ENCODE data around the gene PTPRG.

DNA sequence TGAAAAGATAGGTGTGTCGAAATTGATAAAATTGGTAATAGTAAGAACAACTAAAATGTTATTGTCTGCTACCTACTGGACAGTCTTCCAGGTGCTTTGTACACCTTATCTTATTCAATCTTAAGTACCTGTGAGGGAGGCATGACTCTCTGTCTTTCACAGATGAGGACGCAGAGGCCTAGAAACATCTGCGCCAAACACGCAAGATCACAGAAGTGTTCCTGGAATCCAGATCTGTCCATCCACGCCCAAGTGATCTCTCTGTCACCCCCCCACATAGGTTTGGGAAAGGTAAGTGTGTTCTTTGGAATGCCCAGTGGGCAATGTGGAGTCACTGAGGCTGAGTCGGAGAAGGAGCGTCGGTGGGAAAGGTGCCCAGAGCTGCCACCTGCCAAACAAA, 34.4 kb upstream of the PTPRG start:
- TF ChIP-seq, protein P1, sequence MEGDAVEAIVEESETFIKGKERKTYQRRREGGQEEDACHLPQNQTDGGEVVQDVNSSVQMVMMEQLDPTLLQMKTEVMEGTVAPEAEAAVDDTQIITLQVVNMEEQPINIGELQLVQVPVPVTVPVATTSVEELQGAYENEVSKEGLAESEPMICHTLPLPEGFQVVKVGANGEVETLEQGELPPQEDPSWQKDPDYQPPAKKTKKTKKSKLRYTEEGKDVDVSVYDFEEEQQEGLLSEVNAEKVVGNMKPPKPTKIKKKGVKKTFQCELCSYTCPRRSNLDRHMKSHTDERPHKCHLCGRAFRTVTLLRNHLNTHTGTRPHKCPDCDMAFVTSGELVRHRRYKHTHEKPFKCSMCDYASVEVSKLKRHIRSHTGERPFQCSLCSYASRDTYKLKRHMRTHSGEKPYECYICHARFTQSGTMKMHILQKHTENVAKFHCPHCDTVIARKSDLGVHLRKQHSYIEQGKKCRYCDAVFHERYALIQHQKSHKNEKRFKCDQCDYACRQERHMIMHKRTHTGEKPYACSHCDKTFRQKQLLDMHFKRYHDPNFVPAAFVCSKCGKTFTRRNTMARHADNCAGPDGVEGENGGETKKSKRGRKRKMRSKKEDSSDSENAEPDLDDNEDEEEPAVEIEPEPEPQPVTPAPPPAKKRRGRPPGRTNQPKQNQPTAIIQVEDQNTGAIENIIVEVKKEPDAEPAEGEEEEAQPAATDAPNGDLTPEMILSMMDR (IDR thresholded peaks at IDR 0.05), result no peak
- TF ChIP-seq POLR2A (IDR thresholded peaks at IDR 0.05), result no peak
- TF ChIP-seq POLR2AphosphoS5 (IDR thresholded peaks at IDR 0.05), result no peak
- TF ChIP-seq EP300 (IDR thresholded peaks at IDR 0.05), result no peak
